IPS DF 6.9 (cell line): Measurements from ENCODE around the gene PNCK.
"Not testable (repeated sequence)": the region's sequence is repeated elsewhere in the genome, so short reads cannot be mapped to it uniquely, and the experiment has no call there.

Source experiments
- DNase-seq: peaks from one replicate; pipeline ENCODE4 v3.0.0-alpha.2; 2013; ENCODE audit warnings: low read depth, low spot score
- H3K27ac ChIP-seq: one replicate; pipeline ENCODE4 v1.5.1; 2013; ENCODE audit warnings: low read length, control low read depth
- H3K27me3 ChIP-seq: 2 replicates; pipeline ENCODE4 v1.6.1; 2013; ENCODE audit warnings: mild to moderate bottlenecking, low read length; ENCODE audit not compliant: control insufficient read depth, insufficient read depth
- H3K36me3 ChIP-seq: 2 replicates; pipeline ENCODE4 v1.6.1; 2013; ENCODE audit warnings: low read length; ENCODE audit not compliant: control insufficient read depth, insufficient read depth
- H3K4me1 ChIP-seq: 2 replicates; pipeline ENCODE4 v1.6.1; 2013; ENCODE audit warnings: low read length; ENCODE audit not compliant: control insufficient read depth, insufficient read depth
- H3K4me3 ChIP-seq: 2 replicates; pipeline ENCODE4 v1.5.1; 2013; ENCODE audit warnings: mild to moderate bottlenecking, low read length
- H3K9me3 ChIP-seq: 2 replicates; pipeline ENCODE4 v1.6.1; 2013; ENCODE audit warnings: low read length, inconsistent platforms; ENCODE audit not compliant: control insufficient read depth, insufficient read depth
- WGBS: extraction: QIAGEN DNeasy Blood & Tissue Kit; methylation state at CpG from one replicate; pipeline ENCODE4 v1.1.7; 2013; ENCODE audit warnings: mixed read lengths, missing lambda C conversion rate; ENCODE audit not compliant: insufficient read length, insufficient coverage; 5-methylcytosine and 5-hydroxymethylcytosine counted together

Gene PNCK

DNA sequence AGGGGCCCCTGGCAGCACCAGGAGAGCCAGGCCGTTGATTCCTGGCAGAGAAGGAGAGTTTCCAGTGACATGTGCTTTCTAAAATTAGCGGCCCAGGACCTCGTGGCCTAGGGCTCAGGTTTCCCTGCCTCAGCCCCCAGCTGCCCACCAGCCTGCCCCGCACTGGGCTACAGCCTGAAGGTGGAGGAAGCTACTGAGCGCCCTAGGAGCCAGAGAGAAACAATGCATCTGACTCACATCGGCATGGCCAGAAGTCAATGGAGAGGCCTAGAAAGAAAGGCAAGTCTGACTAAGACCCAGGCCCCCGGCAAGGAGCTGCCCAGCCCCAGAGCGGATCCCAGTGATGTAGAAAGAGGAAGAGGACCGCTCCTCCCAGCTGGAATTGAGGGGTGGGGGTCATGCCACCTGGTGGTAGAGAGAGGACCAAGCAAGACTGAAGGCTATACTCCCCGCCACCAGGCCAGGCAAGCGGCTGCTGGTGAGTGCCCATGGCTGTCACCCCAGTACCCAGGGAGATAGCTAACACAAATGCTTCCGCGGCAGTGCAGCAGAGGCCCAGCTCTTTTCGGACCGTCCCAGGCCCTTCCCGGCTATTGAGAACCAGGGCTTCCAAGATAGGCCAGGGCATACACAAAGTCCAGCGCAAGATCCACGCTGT is 31.9 kb upstream of the PNCK start:
- not testable (repeated sequence) for H3K9me3 ChIP-seq, H3K27me3 ChIP-seq, H3K4me3 ChIP-seq, H3K4me1 ChIP-seq, H3K27ac ChIP-seq, DNase-seq
- no CpG with 5 or more reads among the region's 18 CpGs for WGBS
- H3K36me3 ChIP-seq, result peaks cover 13% of the 10 kb centered on the region; the same call in 1 of the 2 replicates

DNA sequence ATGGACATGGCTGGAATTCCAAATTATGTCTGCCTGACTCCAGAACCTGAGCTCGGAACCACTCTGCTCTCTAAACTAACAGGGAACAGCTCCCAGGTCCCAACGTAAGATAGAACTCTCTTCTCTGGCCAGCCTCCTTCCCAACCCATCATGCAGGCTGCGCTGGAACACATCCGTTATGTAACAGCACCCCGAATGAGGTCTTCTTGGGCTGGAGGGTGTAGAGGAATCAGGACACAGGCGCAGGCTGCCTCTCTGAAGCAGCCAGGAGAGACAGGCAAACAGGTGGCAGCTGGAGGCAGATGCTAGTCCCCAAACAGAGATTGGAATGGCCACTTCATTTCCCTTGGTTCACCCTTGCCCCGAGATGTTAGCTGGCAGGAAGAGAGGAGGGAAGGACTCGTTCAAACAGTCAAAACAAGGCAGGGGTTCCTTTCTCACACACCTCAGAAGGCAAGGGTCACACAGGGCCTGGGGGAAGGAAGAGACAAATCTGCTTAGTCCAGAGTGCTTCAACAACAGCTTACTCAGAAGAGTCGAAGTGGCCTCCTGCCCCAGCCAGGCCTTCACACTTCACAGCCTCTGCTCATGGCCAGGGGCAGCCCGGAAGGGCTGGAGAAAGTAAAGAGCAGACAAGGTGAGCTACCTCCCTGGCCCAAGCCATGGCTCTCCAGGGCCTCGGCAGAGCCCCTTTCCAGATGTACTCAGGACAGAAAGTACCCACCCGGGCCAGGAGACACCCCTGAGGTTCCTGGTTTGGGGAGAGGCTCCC is 31.2 kb upstream of the PNCK start:
- not testable (repeated sequence) for H3K27ac ChIP-seq, H3K27me3 ChIP-seq, DNase-seq, H3K4me1 ChIP-seq, H3K4me3 ChIP-seq, H3K9me3 ChIP-seq
- H3K36me3 ChIP-seq, result peaks cover 14% of the 10 kb centered on the region; the same call in 1 of the 2 replicates
- no CpG with 5 or more reads among the region's 12 CpGs for WGBS

DNA sequence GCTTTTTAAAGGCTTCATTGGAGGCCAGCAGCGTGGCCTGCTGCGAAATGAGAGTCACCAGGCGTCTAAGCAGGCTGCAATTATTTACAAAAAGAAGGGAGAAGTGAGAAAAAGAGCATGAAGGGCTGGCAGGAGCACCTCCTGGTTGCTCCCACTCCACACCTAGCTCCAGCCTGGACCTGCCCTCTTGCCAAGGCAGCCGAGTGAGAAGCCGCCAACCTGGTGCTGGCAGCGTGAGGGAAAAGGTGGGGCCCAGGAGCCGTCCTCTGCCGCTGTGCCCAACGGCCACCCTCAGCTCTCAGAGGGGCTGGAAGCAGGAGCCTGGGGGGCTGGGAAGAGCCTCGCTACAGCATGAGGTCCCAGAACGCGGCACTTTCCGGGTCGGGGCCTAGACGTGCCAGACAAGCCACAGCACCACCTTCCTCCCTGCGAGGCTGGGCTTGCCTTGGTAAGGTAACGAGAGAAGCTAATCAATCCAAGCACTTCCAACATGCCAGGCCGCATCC is 30.5 kb upstream of the PNCK start:
- no CpG with 5 or more reads among the region's 18 CpGs for WGBS
- H3K4me3 ChIP-seq, result no peak overlapping the region
- no peak overlapping the region for H3K27ac ChIP-seq
- H3K9me3 ChIP-seq, result no peaks in the 10 kb centered on the region
- no peaks in the 10 kb centered on the region for H3K27me3 ChIP-seq
- H3K36me3 ChIP-seq, result peaks cover 14% of the 10 kb centered on the region; the same call in 1 of the 2 replicates
- no peak for DNase-seq
- H3K4me1 ChIP-seq, result no peaks in the 10 kb centered on the region

DNA sequence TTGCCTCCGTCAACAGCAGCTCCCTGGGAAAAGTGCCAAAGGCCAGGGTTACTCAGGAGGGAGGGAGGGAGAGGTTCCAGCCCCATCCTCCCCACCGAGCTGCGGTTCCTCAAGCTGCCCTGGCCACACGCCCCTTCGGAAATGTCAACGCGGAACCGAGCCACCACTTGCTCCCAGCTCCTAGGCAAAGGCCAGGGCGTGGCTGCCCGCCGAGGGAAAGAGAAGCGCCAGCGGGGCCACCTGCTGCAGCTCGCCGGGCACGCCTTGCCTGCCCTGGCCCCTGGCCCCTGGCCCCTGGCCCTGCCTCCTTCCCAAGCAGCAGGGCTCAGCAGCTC is 29.4 kb upstream of the PNCK start:
- Histone ChIP-seq H3K4me3 (no peak overlapping the region), H3K27ac (no peak overlapping the region), H3K27me3 (no peaks in the 10 kb centered on the region), H3K9me3 (no peaks in the 10 kb centered on the region), H3K4me1 (no peaks in the 10 kb centered on the region), H3K36me3 (peaks cover 14% of the 10 kb centered on the region; the same call in 1 of the 2 replicates)
- no peak for DNase-seq
- no CpG with 5 or more reads among the region's 16 CpGs for WGBS

DNA sequence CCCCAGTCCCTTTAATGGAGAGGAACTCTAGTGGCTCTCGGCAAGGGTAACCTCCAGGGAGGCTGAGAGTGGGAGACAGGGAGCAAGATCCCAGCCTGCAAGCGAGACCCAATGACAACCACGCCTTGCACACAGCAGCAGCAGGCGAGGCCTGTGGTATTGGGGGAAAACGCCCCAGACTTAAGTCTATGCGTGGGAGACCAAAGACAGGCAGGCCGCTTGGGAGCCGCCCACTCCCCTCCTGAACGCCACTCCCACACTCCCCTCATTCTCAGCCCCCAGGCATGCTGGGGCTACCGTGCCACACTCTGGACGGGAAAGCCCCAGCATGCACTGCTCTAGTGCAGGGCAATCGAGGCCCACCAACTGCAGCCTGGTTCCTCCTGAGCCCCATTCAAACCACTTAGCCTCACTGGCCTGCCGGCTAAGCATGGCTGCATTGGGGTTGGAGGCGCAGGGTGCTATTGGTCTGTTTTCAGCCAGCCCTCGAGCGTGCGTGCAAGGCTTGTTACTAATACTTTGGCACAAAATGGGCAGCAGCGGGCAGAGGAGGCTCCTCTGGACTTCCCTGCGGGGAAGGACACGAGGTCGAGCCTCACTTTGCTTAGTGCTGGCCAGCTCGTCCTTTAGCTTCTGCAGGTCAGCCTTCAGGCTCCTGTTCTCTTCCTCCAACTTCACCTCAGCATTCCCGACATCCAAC is 28.9 kb upstream of the PNCK start:
- H3K4me1 ChIP-seq, result no peaks in the 10 kb centered on the region
- H3K27me3 ChIP-seq, result no peaks in the 10 kb centered on the region
- no peak for DNase-seq
- H3K36me3 ChIP-seq, result peaks cover 14% of the 10 kb centered on the region; the same call in 1 of the 2 replicates
- no peak overlapping the region for H3K27ac ChIP-seq
- no CpG with 5 or more reads among the region's 23 CpGs for WGBS
- H3K4me3 ChIP-seq, result no peak overlapping the region
- no peaks in the 10 kb centered on the region for H3K9me3 ChIP-seq

DNA sequence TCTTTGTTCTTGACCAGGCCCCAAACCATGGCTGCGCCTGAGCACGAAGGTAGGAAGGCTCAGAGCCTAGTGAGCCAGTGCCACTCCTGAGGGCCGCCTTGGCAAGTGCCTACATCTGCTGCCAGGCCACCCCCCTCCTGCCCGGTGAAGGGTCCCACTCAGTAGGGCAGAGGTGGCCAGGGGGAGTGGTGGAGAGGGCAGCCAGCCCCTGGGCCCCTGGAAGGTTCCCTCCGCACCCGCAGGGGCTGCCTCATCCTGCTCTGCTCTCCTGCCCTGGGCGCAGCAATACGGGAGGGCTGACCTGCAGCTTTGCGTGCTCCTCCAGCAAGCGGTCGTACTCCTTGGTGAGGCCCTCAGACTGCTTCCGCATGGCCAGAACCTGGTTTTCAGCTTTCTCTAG is 28.1 kb upstream of the PNCK start:
- no peak overlapping the region for H3K27ac ChIP-seq
- WGBS, result no CpG with 5 or more reads among the region's 12 CpGs
- no peak overlapping the region for H3K4me3 ChIP-seq
- H3K27me3 ChIP-seq, result no peaks in the 10 kb centered on the region
- DNase-seq, result no peak
- peaks cover 14% of the 10 kb centered on the region; the same call in 1 of the 2 replicates for H3K36me3 ChIP-seq
- no peaks in the 10 kb centered on the region for H3K4me1 ChIP-seq
- no peaks in the 10 kb centered on the region for H3K9me3 ChIP-seq

DNA sequence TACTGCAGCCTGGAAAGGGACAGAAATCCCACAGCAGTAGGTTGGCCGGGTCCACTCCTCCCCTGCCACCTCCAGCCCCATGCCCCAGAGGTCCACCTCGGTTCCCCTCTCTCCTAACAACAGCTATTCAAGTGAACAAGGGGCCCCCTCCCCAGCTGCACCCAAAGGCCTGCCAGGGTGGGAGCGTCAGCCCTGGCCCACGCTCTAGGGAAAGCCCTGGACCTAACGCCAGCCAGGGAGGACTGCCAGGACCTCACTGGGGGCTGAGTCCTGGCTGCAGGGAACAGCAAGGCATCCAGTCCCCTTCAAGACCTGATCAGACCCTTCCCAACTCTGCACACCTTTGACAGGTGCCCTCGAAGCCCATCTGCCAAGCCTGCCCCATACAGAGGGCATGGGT is 27.4 kb upstream of the PNCK start:
- Histone ChIP-seq H3K36me3 (peaks cover 14% of the 10 kb centered on the region; the same call in 1 of the 2 replicates), H3K4me3 (no peak overlapping the region), H3K27ac (no peak overlapping the region), H3K27me3 (no peaks in the 10 kb centered on the region), H3K9me3 (no peaks in the 10 kb centered on the region), H3K4me1 (no peaks in the 10 kb centered on the region)
- DNase-seq, result no peak
- no CpG with 5 or more reads among the region's 6 CpGs for WGBS

DNA sequence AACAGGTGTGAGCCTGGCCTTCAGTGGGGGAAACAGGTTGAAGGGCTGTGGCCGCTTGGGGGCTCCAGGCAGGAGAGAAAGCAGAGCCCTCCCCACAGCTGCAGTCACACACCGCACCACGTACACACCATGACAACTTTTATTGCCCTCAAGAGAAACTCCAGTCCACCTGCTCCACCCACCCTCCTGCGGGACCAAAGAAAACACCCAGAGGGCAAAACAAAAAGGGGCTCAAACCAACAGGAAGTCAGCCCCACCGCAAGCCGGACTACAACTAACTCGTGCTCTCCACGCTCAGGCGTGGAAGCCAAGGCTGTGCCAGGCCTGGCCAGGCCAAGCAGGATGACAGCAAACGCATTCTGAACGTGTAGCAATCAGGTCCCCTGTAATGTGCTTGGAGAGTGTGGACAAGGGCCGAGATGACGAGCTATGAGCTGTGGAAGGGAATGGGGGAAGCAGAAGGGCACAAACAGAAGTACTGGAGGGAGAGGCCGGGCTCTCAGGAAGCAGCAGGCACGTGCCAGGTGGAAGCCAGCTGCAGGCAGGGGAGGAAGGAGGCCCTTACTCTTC is 26.8 kb upstream of the PNCK start:
- Histone ChIP-seq H3K4me3 (no peak overlapping the region), H3K4me1 (no peaks in the 10 kb centered on the region), H3K9me3 (no peaks in the 10 kb centered on the region), H3K27me3 (no peaks in the 10 kb centered on the region), H3K27ac (no peak overlapping the region), H3K36me3 (peaks cover 14% of the 10 kb centered on the region; the same call in 1 of the 2 replicates)
- WGBS, result no CpG with 5 or more reads among the region's 15 CpGs
- DNase-seq, result no peak

DNA sequence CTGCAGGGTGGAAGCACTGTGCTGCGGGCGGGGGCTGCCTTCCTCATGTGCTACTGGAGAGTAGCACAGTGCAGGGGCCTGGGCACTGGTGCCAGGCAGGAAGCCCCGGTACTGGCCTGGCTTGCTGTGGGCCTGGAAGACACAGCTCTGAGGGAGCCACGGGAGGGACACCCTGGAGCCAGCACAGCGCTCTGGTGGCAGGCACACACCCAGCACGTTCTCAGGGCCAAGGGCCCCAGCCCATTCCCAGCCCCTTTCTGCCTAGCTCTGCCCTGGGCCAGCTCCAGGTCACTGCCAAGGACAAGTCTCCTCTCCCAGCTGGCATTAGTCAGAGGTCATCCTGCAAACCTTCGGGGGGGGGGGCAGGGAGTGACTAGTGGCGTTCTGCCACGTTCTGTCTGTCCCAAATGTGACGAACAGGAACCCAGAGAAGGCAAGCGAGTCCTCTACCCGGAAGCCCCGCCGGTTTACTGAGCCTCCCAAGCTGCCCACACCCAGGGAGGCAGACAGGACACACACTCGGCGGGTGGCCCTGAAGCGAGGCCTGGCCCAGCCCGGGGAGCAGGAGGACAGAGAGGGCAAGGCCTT is 26.3 kb upstream of the PNCK start:
- H3K4me1 ChIP-seq, H3K27me3 ChIP-seq, H3K4me3 ChIP-seq, DNase-seq, H3K9me3 ChIP-seq, H3K27ac ChIP-seq: not testable (repeated sequence)
- WGBS, result no CpG with 5 or more reads among the region's 18 CpGs
- peaks cover 14% of the 10 kb centered on the region; the same call in 1 of the 2 replicates for H3K36me3 ChIP-seq
